HG03045 (cell line): ENCODE measurements around the gene RBKS.

ENCODE experiments used
- ATAC-seq: cut with Tn5 transposase; IDR thresholded peaks from one replicate; pipeline ENCODE4 v1.9.1; 2021; ENCODE audit warnings: mild to moderate bottlenecking, moderate library complexity; ENCODE audit not compliant: unreplicated experiment

The RBKS gene

GRCh38 chr2:27803046-27803445 lies 87.1 kb downstream of the RBKS start:
- ATAC-seq: no peak

GRCh38 chr2:27802547-27802946 lies 87.6 kb downstream of the RBKS start:
- no peak for ATAC-seq

GRCh38 chr2:27800856-27801255 lies 89.3 kb downstream of the RBKS start:
- no peak for ATAC-seq

GRCh38 chr2:27799646-27800010 lies 90.6 kb downstream of the RBKS start:
- no peak for ATAC-seq

- ATAC-seq: no peak
Observed at GRCh38 chr2:27798948-27799645, 91.1 kb downstream of the RBKS start.

- ATAC-seq: no peak
Observed at GRCh38 chr2:27798486-27798885, 91.7 kb downstream of the RBKS start.

GRCh38 chr2:27797841-27798240 lies 92.3 kb downstream of the RBKS start:
- no peak for ATAC-seq

GRCh38 chr2:27796791-27797765 lies 93.1 kb downstream of the RBKS start:
- no peak for ATAC-seq

GRCh38 chr2:27795868-27796277 lies 94.3 kb downstream of the RBKS start:
- ATAC-seq: no peak

- no peak for ATAC-seq
Observed at GRCh38 chr2:27795093-27795834, 94.9 kb downstream of the RBKS start.

- ATAC-seq: no peak
Observed at GRCh38 chr2:27792759-27793158, 97.4 kb downstream of the RBKS start.

- no peak for ATAC-seq
Observed at GRCh38 chr2:27790796-27791195, 99.4 kb downstream of the RBKS start.

- ATAC-seq: no peak
Observed at GRCh38 chr2:27782701-27783100, 107.5 kb downstream of the RBKS start.

GRCh38 chr2:27781496-27781895 lies 108.7 kb downstream of the RBKS start:
- no peak for ATAC-seq

- no peak for ATAC-seq
Observed at GRCh38 chr2:27779417-27780055, 110.7 kb downstream of the RBKS start.

- no peak for ATAC-seq
Observed at GRCh38 chr2:27776696-27777095, 113.5 kb downstream of the RBKS start.

- ATAC-seq: no peak
Observed at GRCh38 chr2:27776097-27776496, 114.1 kb downstream of the RBKS start.

GRCh38 chr2:27773959-27774358 lies 116.2 kb downstream of the RBKS start:
- ATAC-seq: no peak

- ATAC-seq: no peak
Observed at GRCh38 chr2:27772804-27773203, 117.4 kb downstream of the RBKS start.

- ATAC-seq: peak; percentile 95
Observed at GRCh38 chr2:27771548-27772335, 118.4 kb downstream of the RBKS start, which contains the start of gene MRPL33. TSS of gene MRPL33 (plus strand) at chr2:27771719. CDS start at chr2:27771778, 59 bp downstream.
